CD4-positive, alpha-beta T cell treated with Interleukin-6 at 100 ng/mL for 8 hours (primary cell): ENCODE results near the gene DMTF1.
"Not testable (repeated sequence)": the region's sequence is repeated elsewhere in the genome, so short reads cannot be mapped to it uniquely, and the experiment has no call there.

Source experiments
- DNase-seq: peaks from one replicate; pipeline ENCODE4 v3.0.0-alpha.2; 2020; ENCODE audit warnings: mixed read lengths, low spot score

Gene DMTF1

GRCh38 chr7:87226495-87226894 lies 74.2 kb downstream of the DMTF1 start:
- no peak for DNase-seq

DNA sequence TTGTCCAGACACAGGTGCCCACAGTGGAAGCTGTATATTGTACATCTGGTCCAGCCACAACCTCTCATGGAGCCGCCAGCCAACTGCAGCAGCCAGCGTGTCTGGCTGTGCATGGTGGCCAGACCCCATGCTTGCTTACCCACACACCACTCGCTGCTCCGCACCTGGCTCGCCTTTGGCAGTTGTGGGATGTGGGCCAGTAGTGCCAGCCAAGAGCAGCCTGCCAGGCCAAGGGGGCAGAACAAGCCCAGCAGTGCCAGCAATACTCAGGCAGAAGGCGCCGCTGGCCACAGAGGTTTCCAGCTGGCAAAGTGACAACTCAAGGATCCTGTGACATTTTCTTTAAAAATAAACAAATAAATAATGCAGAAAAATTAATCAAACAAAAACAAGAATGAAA lies 79.0 kb downstream of the DMTF1 start:
- DNase-seq, result no peak

- DNase-seq, result no peak
These were observed 79.5 kb downstream of the DMTF1 start for GRCh38 chr7:87231711-87232110.

- no peak for DNase-seq
These were observed 82.7 kb downstream of the DMTF1 start for GRCh38 chr7:87234949-87235348.

DNA sequence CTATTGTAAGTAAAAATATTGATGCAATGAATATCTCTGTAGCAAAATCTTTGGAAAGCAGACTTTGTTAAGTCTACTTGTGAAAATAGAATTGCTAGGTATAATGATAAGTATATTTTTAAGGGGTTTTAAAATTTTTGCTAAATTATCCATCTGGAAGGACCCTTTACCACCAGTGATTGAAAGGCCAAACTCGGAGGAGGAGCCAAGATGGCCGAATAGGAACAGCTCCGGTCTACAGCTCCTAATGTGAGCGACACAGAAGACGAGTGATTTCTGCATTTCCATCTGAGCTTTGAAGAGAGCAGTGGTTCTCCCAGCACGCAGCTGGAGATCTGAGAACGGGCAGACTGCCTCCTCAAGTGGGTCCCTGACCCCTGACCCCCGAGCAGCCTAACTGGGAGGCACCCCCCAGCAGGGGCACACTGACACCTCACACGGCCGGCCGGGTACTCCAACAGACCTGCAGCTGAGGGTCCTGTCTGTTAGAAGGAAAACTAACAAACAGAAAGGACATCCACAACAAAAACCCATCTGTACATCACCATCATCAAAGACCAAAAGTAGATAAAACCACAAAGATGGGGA lies 86.3 kb downstream of the DMTF1 start:
- not testable (repeated sequence) for DNase-seq

- not testable (repeated sequence) for DNase-seq
These were observed 93.4 kb downstream of the DMTF1 start for GRCh38 chr7:87245671-87246070.
